ENCODE measurements around the gene TRNAU1AP. TPM values are rescaled to one million over a fixed set of nuclear protein-coding genes. Genes with fewer than 3 reads are reported as not detected.

Gene TRNAU1AP
- total and polyA plus RNA-seq, 2 of the 13 experiments (the other 11 are each of a cell fraction or from before 2014, with no cell fraction given): 29.0 to 42.9 TPM

- TF ChIP-seq ZBTB2 (CRISPR knock-in tag; IDR thresholded peaks at IDR 0.05; ENCODE audit: low read depth) (no peak), SIX1 (CRISPR knock-in tag; IDR thresholded peaks at IDR 0.05; ENCODE audit: borderline replicate concordance) (peak; percentile 40; the same call in 1 of the 2 replicates), ZMAT3 (CRISPR knock-in tag; conservative IDR thresholded peaks at IDR 0.05) (no peak), ZBTB20 (CRISPR knock-in tag; IDR thresholded peaks at IDR 0.05; ENCODE audit: borderline replicate concordance, low read depth) (0 out of 2 replicates have a peak, but pooled peaks have one; percentile 43), ATF7-NPFF (CRISPR knock-in tag; IDR thresholded peaks at IDR 0.05; ENCODE audit: low read depth) (no peak), ZHX1 (CRISPR knock-in tag; IDR thresholded peaks at IDR 0.05; ENCODE audit: low read depth) (no peak), EED (CRISPR knock-in tag; IDR thresholded peaks at IDR 0.05) (no peak), HNRNPLL (IDR thresholded peaks at IDR 0.05; ENCODE audit: low read depth, low read length, poor library complexity, severe bottlenecking) (no peak), NFE2L2 (IDR thresholded peaks at IDR 0.05; ENCODE audit: low read length) (no peak), ZNF781 (CRISPR knock-in tag; IDR thresholded peaks at IDR 0.05; ENCODE audit: borderline replicate concordance, not compliant biosample characterization) (peak; percentile 70), ZNF678 (CRISPR knock-in tag; IDR thresholded peaks at IDR 0.05) (no peak), USF2 (IDR thresholded peaks at IDR 0.05; ENCODE audit: low read depth, low read length) (no peak), USF2 (CRISPR knock-in tag; IDR thresholded peaks at IDR 0.05; ENCODE audit: borderline replicate concordance) (no peak), ZNF615 (CRISPR knock-in tag; IDR thresholded peaks at IDR 0.05; ENCODE audit: borderline replicate concordance) (no peak), ZNF513 (CRISPR knock-in tag; conservative IDR thresholded peaks at IDR 0.05) (no peak), ZNF367 (CRISPR knock-in tag; IDR thresholded peaks at IDR 0.05; ENCODE audit: borderline replicate concordance) (no peak), HDAC6 (IDR thresholded peaks at IDR 0.05; ENCODE audit: low read depth, low read length) (0 out of 2 replicates have a peak, but pooled peaks have one; percentile 91), MATR3 (CRISPR knock-in tag; IDR thresholded peaks at IDR 0.05) (no peak), BORCS8-MEF2B (CRISPR knock-in tag; IDR thresholded peaks at IDR 0.05) (peak; percentile 35; the same call in 1 of the 2 replicates)
- TF ChIP-seq, protein P1, sequence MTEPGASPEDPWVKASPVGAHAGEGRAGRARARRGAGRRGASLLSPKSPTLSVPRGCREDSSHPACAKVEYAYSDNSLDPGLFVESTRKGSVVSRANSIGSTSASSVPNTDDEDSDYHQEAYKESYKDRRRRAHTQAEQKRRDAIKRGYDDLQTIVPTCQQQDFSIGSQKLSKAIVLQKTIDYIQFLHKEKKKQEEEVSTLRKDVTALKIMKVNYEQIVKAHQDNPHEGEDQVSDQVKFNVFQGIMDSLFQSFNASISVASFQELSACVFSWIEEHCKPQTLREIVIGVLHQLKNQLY (CRISPR knock-in tag; IDR thresholded peaks at IDR 0.05): peak; percentile 54; the same call in 1 of the 2 replicates
These were observed 47.3 kb upstream of the TRNAU1AP start, which contains the start of gene RCC1 (continued) for GRCh38 chr1:28505406-28506187.
